ENCODE results near the gene CLCA1. TPM values are rescaled to one million over a fixed set of nuclear protein-coding genes. Genes with fewer than 3 reads are reported as not detected.

The CLCA1 gene
- total and polyA plus RNA-seq, 3 donors from 2014 or later, result 0.12 to 0.88 (median 0.55) TPM

- no peaks in the 10 kb centered on the region for H3K4me1 ChIP-seq
- H3K27ac ChIP-seq, result no peak overlapping the region
- intact Hi-C loops (cut with DNase I; ENCODE audit: low total_unique reads), result no loop called here
- H3K36me3 ChIP-seq (ENCODE audit: low read depth, missing control alignments), result no peaks in the 10 kb centered on the region
- 68 to 83% methylated on average over 12 to 29 of the region's 32 CpGs for WGBS, 2 donors
- H3K27me3 ChIP-seq, result no peaks in the 10 kb centered on the region
- peak overlapping the region; percentile 27 to 37 for H3K4me3 ChIP-seq
- TF ChIP-seq, protein P1, sequence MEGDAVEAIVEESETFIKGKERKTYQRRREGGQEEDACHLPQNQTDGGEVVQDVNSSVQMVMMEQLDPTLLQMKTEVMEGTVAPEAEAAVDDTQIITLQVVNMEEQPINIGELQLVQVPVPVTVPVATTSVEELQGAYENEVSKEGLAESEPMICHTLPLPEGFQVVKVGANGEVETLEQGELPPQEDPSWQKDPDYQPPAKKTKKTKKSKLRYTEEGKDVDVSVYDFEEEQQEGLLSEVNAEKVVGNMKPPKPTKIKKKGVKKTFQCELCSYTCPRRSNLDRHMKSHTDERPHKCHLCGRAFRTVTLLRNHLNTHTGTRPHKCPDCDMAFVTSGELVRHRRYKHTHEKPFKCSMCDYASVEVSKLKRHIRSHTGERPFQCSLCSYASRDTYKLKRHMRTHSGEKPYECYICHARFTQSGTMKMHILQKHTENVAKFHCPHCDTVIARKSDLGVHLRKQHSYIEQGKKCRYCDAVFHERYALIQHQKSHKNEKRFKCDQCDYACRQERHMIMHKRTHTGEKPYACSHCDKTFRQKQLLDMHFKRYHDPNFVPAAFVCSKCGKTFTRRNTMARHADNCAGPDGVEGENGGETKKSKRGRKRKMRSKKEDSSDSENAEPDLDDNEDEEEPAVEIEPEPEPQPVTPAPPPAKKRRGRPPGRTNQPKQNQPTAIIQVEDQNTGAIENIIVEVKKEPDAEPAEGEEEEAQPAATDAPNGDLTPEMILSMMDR (IDR thresholded peaks at IDR 0.05), result no peak
- no peak for TF ChIP-seq POLR2A (IDR thresholded peaks at IDR 0.05)
- no peak for DNase-seq
- H3K9me3 ChIP-seq, result no peaks in the 10 kb centered on the region
These were observed 55.1 kb downstream of the CLCA1 start for GRCh38 chr1:86523670-86524354.

DNA sequence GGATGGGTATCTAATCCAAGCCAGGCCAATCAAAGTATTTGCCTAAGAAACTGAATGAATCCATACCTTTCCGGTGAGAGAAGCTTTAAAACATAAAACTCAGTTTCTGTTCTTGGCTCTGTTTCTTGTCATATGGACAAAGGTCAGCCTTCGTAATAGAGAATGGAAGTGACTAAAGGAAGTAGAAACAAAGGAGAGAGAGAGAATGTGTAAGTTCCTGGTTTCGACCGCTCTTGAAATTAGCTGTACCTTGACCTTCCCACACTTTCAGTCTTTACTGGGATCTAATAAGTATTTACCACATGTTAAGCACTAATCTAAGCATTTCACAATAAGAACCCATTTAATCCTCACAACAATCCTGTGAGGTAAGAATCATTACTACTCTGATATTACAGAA lies 58.6 kb downstream of the CLCA1 start:
- 65 to 74% methylated on average over 4 of the region's 4 CpGs for whole genome bisulfite sequencing, 2 donors

GRCh38 chr1:86530211-86530845 lies 61.6 kb downstream of the CLCA1 start:
- intact Hi-C loops (cut with DNase I; ENCODE audit: low total_unique reads), result no loop called here
- no peak for DNase-seq
- Histone ChIP-seq H3K4me3 (no peak overlapping the region), H3K4me1 (no peaks in the 10 kb centered on the region), H3K27ac (no peak overlapping the region), H3K9me3 (no peaks in the 10 kb centered on the region), H3K36me3 (ENCODE audit: low read depth, missing control alignments) (no peaks in the 10 kb centered on the region), H3K27me3 (no peaks in the 10 kb centered on the region)
- TF ChIP-seq, protein P1 (IDR thresholded peaks at IDR 0.05), result no peak
- no peak for TF ChIP-seq POLR2A (IDR thresholded peaks at IDR 0.05)
- WGBS, 2 donors, result 91% methylated on average over 3 of the region's 3 CpGs

More for the DNA sequence above, 58.6 kb downstream of the CLCA1 start:
- no peak for DNase-seq
- Histone ChIP-seq H3K4me3 (no peak overlapping the region), H3K9me3 (no peaks in the 10 kb centered on the region), H3K4me1 (no peaks in the 10 kb centered on the region), H3K36me3 (ENCODE audit: low read depth, missing control alignments) (no peaks in the 10 kb centered on the region), H3K27ac (no peak overlapping the region), H3K27me3 (no peaks in the 10 kb centered on the region)
- no peak for TF ChIP-seq POLR2A (IDR thresholded peaks at IDR 0.05)
- TF ChIP-seq, protein P1 (IDR thresholded peaks at IDR 0.05), result no peak
- intact Hi-C loops (cut with DNase I; ENCODE audit: low total_unique reads), result no loop called here

GRCh38 chr1:86537928-86538695 lies 69.4 kb downstream of the CLCA1 start:
- Histone ChIP-seq H3K27me3 (no peaks in the 10 kb centered on the region), H3K9me3 (no peaks in the 10 kb centered on the region), H3K4me3 (no peak overlapping the region), H3K36me3 (ENCODE audit: low read depth, missing control alignments) (no peaks in the 10 kb centered on the region), H3K4me1 (no peaks in the 10 kb centered on the region), H3K27ac (no peak overlapping the region)
- no peak for TF ChIP-seq POLR2A (IDR thresholded peaks at IDR 0.05)
- TF ChIP-seq, protein P1 (IDR thresholded peaks at IDR 0.05), result no peak
- intact Hi-C loops (cut with DNase I; ENCODE audit: low total_unique reads), result no loop called here
- WGBS, 2 donors, result 80 to 84% methylated on average over 4 of the region's 4 CpGs
- DNase-seq, result no peak

Data from testis (tissue), 3 donors.